ENCODE measurements around the gene UFSP2.

Gene UFSP2

DNA sequence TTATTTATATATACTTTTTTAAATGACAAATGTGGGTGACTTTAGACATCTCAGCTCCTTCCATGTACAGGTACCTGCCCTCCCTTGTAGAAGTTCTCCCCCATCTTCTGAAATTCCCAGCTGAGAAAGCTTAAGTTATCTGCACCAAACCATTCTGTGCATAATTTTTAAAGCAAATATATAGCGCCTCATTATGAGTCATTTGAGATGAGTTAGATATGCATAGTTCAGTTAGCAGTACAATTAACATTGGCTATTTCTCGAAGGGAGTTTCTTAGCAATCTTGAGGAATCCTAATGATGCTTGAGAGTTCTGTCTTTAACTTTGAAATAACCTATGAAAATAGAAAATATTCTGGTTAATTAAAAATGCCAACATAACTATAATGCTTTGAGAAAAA is 19.4 kb upstream of the UFSP2 start:
- WGBS (ENCODE audit: extremely low coverage, insufficient coverage, insufficient read length) = no CpG with 5 or more reads among the region's 2 CpGs

DNA sequence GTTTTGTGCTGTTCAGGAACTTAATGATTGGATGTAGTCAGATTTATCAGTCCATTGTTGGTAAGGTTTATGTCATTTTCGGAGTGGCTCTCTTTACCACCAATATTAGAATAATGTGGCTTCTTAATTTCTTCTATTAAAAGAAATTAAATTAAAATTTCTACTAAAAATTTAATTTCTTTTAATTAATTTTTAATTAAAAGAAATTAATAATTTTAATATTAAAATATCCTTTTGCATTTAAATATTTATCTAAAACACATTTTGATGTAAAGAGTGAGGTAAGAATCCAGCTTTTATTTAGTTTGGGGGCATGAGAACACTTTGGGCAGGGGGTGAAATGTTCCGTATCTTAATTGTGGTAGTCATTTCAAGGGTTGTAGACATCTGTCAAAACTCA is 15.7 kb upstream of the UFSP2 start:
- no peak overlapping the region for H3K4me2 ChIP-seq (ENCODE audit: low read length)
- H3K27ac ChIP-seq (ENCODE audit: low read depth, low read length) = no peak overlapping the region
- H2BK120ac ChIP-seq (ENCODE audit: insufficient read depth, low read length, poor library complexity) = no peak overlapping the region
- WGBS (ENCODE audit: extremely low coverage, insufficient coverage, insufficient read length) = no CpG with 5 or more reads among the region's 2 CpGs
- H3K4ac ChIP-seq (ENCODE audit: low read depth, low read length) = no peak overlapping the region
- no peak overlapping the region for H3K4me3 ChIP-seq (ENCODE audit: low read depth, low read length)
- no peaks in the 10 kb centered on the region for H3K79me2 ChIP-seq (ENCODE audit: control insufficient read depth, insufficient read depth, low read length, poor library complexity)
- H3K4me1 ChIP-seq (ENCODE audit: control insufficient read depth in 1 of 2, insufficient read depth in 2 of 2, low read length in 2 of 2) = no peaks in the 10 kb centered on the region
- no peak overlapping the region for H3K18ac ChIP-seq (ENCODE audit: low read length)
- no peaks in the 10 kb centered on the region for H3K79me1 ChIP-seq (ENCODE audit: low read length)
- no peak overlapping the region for H3K9ac ChIP-seq (ENCODE audit: low read length)
- H3K9me3 ChIP-seq (ENCODE audit: insufficient read depth, low read depth, low read length) = no peaks in the 10 kb centered on the region
- no peak overlapping the region for H3K14ac ChIP-seq (ENCODE audit: low read length)
- H4K12ac ChIP-seq (ENCODE audit: low read depth, low read length) = no peak overlapping the region
- H2AFZ ChIP-seq (ENCODE audit: insufficient read depth, low read length, poor library complexity) = no peak overlapping the region
- no peaks in the 10 kb centered on the region for H3K27me3 ChIP-seq (ENCODE audit: insufficient read depth, low read length)
- no peak for DNase-seq
- no peak overlapping the region for H4K91ac ChIP-seq (ENCODE audit: low read depth, low read length)
- no peak overlapping the region for H2BK12ac ChIP-seq (ENCODE audit: low read length)
- no peak overlapping the region for H2BK5ac ChIP-seq (ENCODE audit: low read depth, low read length, poor library complexity)
- H3K23ac ChIP-seq (ENCODE audit: low read length) = no peak overlapping the region
- H2AK5ac ChIP-seq (ENCODE audit: low read length) = no peak overlapping the region
- no peaks in the 10 kb centered on the region for H3K36me3 ChIP-seq (ENCODE audit: control insufficient read depth in 1 of 2, insufficient read depth in 2 of 2, low read length in 2 of 2)
- no peak overlapping the region for H4K8ac ChIP-seq (ENCODE audit: low read depth, low read length)

More for the DNA sequence above, 19.4 kb upstream of the UFSP2 start:
- no peak overlapping the region for H3K23ac ChIP-seq (ENCODE audit: low read length)
- no peak overlapping the region for H3K27ac ChIP-seq (ENCODE audit: low read depth, low read length)
- no peak overlapping the region for H3K4me2 ChIP-seq (ENCODE audit: low read length)
- no peak overlapping the region for H4K91ac ChIP-seq (ENCODE audit: low read depth, low read length)
- no peak overlapping the region for H3K4ac ChIP-seq (ENCODE audit: low read depth, low read length)
- H2AK5ac ChIP-seq (ENCODE audit: low read length) = no peak overlapping the region
- peak in 1 of 2 donors; percentile 17 for DNase-seq
- H3K36me3 ChIP-seq (ENCODE audit: control insufficient read depth in 1 of 2, insufficient read depth in 2 of 2, low read length in 2 of 2) = no peaks in the 10 kb centered on the region
- no peak overlapping the region for H2BK12ac ChIP-seq (ENCODE audit: low read length)
- H3K4me1 ChIP-seq (ENCODE audit: control insufficient read depth in 1 of 2, insufficient read depth in 2 of 2, low read length in 2 of 2) = no peaks in the 10 kb centered on the region
- H2AFZ ChIP-seq (ENCODE audit: insufficient read depth, low read length, poor library complexity) = no peak overlapping the region
- no peak overlapping the region for H3K14ac ChIP-seq (ENCODE audit: low read length)
- H4K8ac ChIP-seq (ENCODE audit: low read depth, low read length) = no peak overlapping the region
- no peak overlapping the region for H3K4me3 ChIP-seq (ENCODE audit: low read depth, low read length)
- no peak overlapping the region for H2BK5ac ChIP-seq (ENCODE audit: low read depth, low read length, poor library complexity)
- H2BK120ac ChIP-seq (ENCODE audit: insufficient read depth, low read length, poor library complexity) = no peak overlapping the region
- no peaks in the 10 kb centered on the region for H3K9me3 ChIP-seq (ENCODE audit: insufficient read depth, low read depth, low read length)
- no peak overlapping the region for H3K9ac ChIP-seq (ENCODE audit: low read length)
- no peaks in the 10 kb centered on the region for H3K79me2 ChIP-seq (ENCODE audit: control insufficient read depth, insufficient read depth, low read length, poor library complexity)
- H3K18ac ChIP-seq (ENCODE audit: low read length) = no peak overlapping the region
- H4K12ac ChIP-seq (ENCODE audit: low read depth, low read length) = no peak overlapping the region
- H3K79me1 ChIP-seq (ENCODE audit: low read length) = no peaks in the 10 kb centered on the region
- H3K27me3 ChIP-seq (ENCODE audit: insufficient read depth, low read length) = no peaks in the 10 kb centered on the region

DNA sequence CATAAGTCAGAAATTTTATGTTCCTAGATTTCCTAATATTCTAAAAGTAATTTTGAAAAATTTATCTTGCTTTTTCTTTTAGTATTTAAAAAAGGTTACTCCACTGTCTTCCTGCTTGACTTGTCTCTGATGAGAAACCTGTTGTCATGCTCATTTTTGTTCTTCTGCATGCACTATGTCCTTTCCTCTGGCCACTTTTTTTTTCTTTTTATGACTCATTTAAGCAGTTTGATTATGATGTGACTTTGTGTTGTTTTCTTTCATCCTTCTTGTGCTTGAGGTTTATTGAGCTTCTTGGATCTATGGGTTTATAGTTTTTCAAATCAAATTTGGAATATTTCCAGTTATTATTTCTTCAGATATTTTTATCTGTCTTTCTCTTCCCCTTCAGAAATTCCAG is 12.0 kb upstream of the UFSP2 start:
- no peak overlapping the region for H2BK12ac ChIP-seq (ENCODE audit: low read length)
- H3K14ac ChIP-seq (ENCODE audit: low read length) = no peak overlapping the region
- H2AK5ac ChIP-seq (ENCODE audit: low read length) = no peak overlapping the region

DNA sequence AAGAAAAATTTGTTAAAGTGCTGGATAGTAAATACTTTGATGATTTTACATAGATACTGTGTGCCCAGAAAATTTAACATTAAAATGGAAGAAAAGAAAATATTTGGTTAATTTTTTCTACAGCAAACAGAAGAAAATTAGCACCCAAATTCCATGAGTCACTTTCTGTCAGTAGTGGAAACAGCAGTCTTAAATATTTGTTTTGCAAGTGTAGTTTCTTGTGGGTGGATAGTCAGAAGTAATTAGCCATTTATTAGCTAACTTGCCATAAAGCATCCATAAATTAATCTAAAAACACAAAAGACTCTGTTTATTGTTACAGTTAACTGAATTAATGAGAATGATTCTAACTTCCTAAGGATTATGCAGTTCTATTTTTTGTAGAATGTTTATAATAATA is 9.7 kb upstream of the UFSP2 start:
- no peak overlapping the region for H2AFZ ChIP-seq (ENCODE audit: insufficient read depth, low read length, poor library complexity)
- H2AK5ac ChIP-seq (ENCODE audit: low read length) = no peak overlapping the region
- no peak overlapping the region for H4K8ac ChIP-seq (ENCODE audit: low read depth, low read length)
- H3K4me3 ChIP-seq (ENCODE audit: low read depth, low read length) = no peak overlapping the region
- no peak overlapping the region for H3K4ac ChIP-seq (ENCODE audit: low read depth, low read length)
- no peak overlapping the region for H3K4me2 ChIP-seq (ENCODE audit: low read length)
- H3K27ac ChIP-seq (ENCODE audit: low read depth, low read length) = no peak overlapping the region
- no peak overlapping the region for H3K9ac ChIP-seq (ENCODE audit: low read length)
- no peak overlapping the region for H2BK12ac ChIP-seq (ENCODE audit: low read length)
- no peak overlapping the region for H2BK5ac ChIP-seq (ENCODE audit: low read depth, low read length, poor library complexity)
- no peaks in the 10 kb centered on the region for H3K79me2 ChIP-seq (ENCODE audit: control insufficient read depth, insufficient read depth, low read length, poor library complexity)
- H3K23ac ChIP-seq (ENCODE audit: low read length) = no peak overlapping the region
- H3K79me1 ChIP-seq (ENCODE audit: low read length) = no peaks in the 10 kb centered on the region
- no peak overlapping the region for H3K18ac ChIP-seq (ENCODE audit: low read length)
- H3K9me3 ChIP-seq (ENCODE audit: insufficient read depth, low read depth, low read length) = no peaks in the 10 kb centered on the region
- DNase-seq = no peak
- H4K12ac ChIP-seq (ENCODE audit: low read depth, low read length) = no peak overlapping the region
- H3K27me3 ChIP-seq (ENCODE audit: insufficient read depth, low read length) = no peaks in the 10 kb centered on the region
- H3K36me3 ChIP-seq (ENCODE audit: control insufficient read depth in 1 of 2, insufficient read depth in 2 of 2, low read length in 2 of 2) = no peaks in the 10 kb centered on the region
- H2BK120ac ChIP-seq (ENCODE audit: insufficient read depth, low read length, poor library complexity) = no peak overlapping the region
- no peaks in the 10 kb centered on the region for H3K4me1 ChIP-seq (ENCODE audit: control insufficient read depth in 1 of 2, insufficient read depth in 2 of 2, low read length in 2 of 2)
- H4K91ac ChIP-seq (ENCODE audit: low read depth, low read length) = no peak overlapping the region
- H3K14ac ChIP-seq (ENCODE audit: low read length) = no peak overlapping the region

More for the DNA sequence above, 12.0 kb upstream of the UFSP2 start:
- no peak overlapping the region for H3K27ac ChIP-seq (ENCODE audit: low read depth, low read length)
- H3K79me1 ChIP-seq (ENCODE audit: low read length) = no peaks in the 10 kb centered on the region
- H3K4me1 ChIP-seq (ENCODE audit: control insufficient read depth in 1 of 2, insufficient read depth in 2 of 2, low read length in 2 of 2) = no peaks in the 10 kb centered on the region
- no peaks in the 10 kb centered on the region for H3K79me2 ChIP-seq (ENCODE audit: control insufficient read depth, insufficient read depth, low read length, poor library complexity)
- no peaks in the 10 kb centered on the region for H3K27me3 ChIP-seq (ENCODE audit: insufficient read depth, low read length)
- no peak overlapping the region for H3K4me3 ChIP-seq (ENCODE audit: low read depth, low read length)
- DNase-seq = no peak
- H4K8ac ChIP-seq (ENCODE audit: low read depth, low read length) = no peak overlapping the region
- no peak overlapping the region for H4K12ac ChIP-seq (ENCODE audit: low read depth, low read length)
- no peak overlapping the region for H2BK120ac ChIP-seq (ENCODE audit: insufficient read depth, low read length, poor library complexity)
- no peak overlapping the region for H3K23ac ChIP-seq (ENCODE audit: low read length)
- H3K9me3 ChIP-seq (ENCODE audit: insufficient read depth, low read depth, low read length) = no peaks in the 10 kb centered on the region
- no peak overlapping the region for H3K18ac ChIP-seq (ENCODE audit: low read length)
- no peak overlapping the region for H3K4me2 ChIP-seq (ENCODE audit: low read length)
- H2AFZ ChIP-seq (ENCODE audit: insufficient read depth, low read length, poor library complexity) = no peak overlapping the region
- no peak overlapping the region for H3K4ac ChIP-seq (ENCODE audit: low read depth, low read length)
- no peaks in the 10 kb centered on the region for H3K36me3 ChIP-seq (ENCODE audit: control insufficient read depth in 1 of 2, insufficient read depth in 2 of 2, low read length in 2 of 2)
- H2BK5ac ChIP-seq (ENCODE audit: low read depth, low read length, poor library complexity) = no peak overlapping the region
- no peak overlapping the region for H3K9ac ChIP-seq (ENCODE audit: low read length)
- no peak overlapping the region for H4K91ac ChIP-seq (ENCODE audit: low read depth, low read length)

DNA sequence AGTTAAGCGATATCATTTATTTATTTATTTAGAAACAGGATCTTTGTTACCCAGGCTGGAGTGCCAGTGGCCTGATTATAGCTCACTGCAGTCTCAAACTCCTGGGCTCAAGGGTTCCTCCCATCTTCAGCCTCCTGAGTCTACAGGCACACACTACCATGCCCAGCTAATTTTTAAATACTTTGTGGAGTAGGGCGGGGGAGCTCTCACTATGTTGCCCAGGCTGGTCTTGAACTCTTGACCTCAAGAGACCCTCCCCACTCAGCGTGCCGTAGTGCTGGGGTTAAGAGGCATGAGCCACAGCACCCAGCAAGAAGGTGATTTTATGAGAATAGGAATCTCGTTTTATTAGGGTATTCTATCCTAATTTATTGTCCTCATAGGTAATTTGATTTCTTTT is 3.9 kb upstream of the UFSP2 start:
- no peak overlapping the region for H2AFZ ChIP-seq (ENCODE audit: insufficient read depth, low read length, poor library complexity)
- H3K27ac ChIP-seq (ENCODE audit: low read depth, low read length) = no peak overlapping the region
- H3K9ac ChIP-seq (ENCODE audit: low read length) = no peak overlapping the region
- H3K14ac ChIP-seq (ENCODE audit: low read length) = no peak overlapping the region
- H3K4me1 ChIP-seq (ENCODE audit: control insufficient read depth in 1 of 2, insufficient read depth in 2 of 2, low read length in 2 of 2) = peaks cover 0 to 6% of the 10 kb centered on the region in 2 experiments
- H4K91ac ChIP-seq (ENCODE audit: low read depth, low read length) = no peak overlapping the region
- no peak for DNase-seq
- no peak overlapping the region for H2BK12ac ChIP-seq (ENCODE audit: low read length)
- no peak overlapping the region for H4K8ac ChIP-seq (ENCODE audit: low read depth, low read length)
- WGBS (ENCODE audit: extremely low coverage, insufficient coverage, insufficient read length) = no CpG with 5 or more reads among the region's 5 CpGs
- no peak overlapping the region for H2BK120ac ChIP-seq (ENCODE audit: insufficient read depth, low read length, poor library complexity)
- no peak overlapping the region for H3K4ac ChIP-seq (ENCODE audit: low read depth, low read length)
- H3K23ac ChIP-seq (ENCODE audit: low read length) = no peak overlapping the region
- H3K27me3 ChIP-seq (ENCODE audit: insufficient read depth, low read length) = no peaks in the 10 kb centered on the region
- no peak overlapping the region for H3K18ac ChIP-seq (ENCODE audit: low read length)
- no peak overlapping the region for H2AK5ac ChIP-seq (ENCODE audit: low read length)
- H3K79me2 ChIP-seq (ENCODE audit: control insufficient read depth, insufficient read depth, low read length, poor library complexity) = peaks cover 7% of the 10 kb centered on the region
- no peak overlapping the region for H3K4me2 ChIP-seq (ENCODE audit: low read length)
- peaks cover 9% of the 10 kb centered on the region for H3K79me1 ChIP-seq (ENCODE audit: low read length)
- no peak overlapping the region for H2BK5ac ChIP-seq (ENCODE audit: low read depth, low read length, poor library complexity)
- no peaks in the 10 kb centered on the region for H3K36me3 ChIP-seq (ENCODE audit: control insufficient read depth in 1 of 2, insufficient read depth in 2 of 2, low read length in 2 of 2)
- H3K4me3 ChIP-seq (ENCODE audit: low read depth, low read length) = no peak overlapping the region
- H4K12ac ChIP-seq (ENCODE audit: low read depth, low read length) = no peak overlapping the region
- H3K9me3 ChIP-seq (ENCODE audit: insufficient read depth, low read depth, low read length) = no peaks in the 10 kb centered on the region

Measured in trophoblast cell (in vitro differentiated cells and primary cell).